RPMI8226 (cell line): Measurements from ENCODE around the gene FAAP24.
"Not testable (repeated sequence)": the region's sequence is repeated elsewhere in the genome, so short reads cannot be mapped to it uniquely, and the experiment has no call there.

Experiments used
- DNase-seq: peaks from one replicate; pipeline ENCODE4 v3.0.0-alpha.2; 2015

FAAP24 gene, protein sequence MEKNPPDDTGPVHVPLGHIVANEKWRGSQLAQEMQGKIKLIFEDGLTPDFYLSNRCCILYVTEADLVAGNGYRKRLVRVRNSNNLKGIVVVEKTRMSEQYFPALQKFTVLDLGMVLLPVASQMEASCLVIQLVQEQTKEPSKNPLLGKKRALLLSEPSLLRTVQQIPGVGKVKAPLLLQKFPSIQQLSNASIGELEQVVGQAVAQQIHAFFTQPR

DNA sequence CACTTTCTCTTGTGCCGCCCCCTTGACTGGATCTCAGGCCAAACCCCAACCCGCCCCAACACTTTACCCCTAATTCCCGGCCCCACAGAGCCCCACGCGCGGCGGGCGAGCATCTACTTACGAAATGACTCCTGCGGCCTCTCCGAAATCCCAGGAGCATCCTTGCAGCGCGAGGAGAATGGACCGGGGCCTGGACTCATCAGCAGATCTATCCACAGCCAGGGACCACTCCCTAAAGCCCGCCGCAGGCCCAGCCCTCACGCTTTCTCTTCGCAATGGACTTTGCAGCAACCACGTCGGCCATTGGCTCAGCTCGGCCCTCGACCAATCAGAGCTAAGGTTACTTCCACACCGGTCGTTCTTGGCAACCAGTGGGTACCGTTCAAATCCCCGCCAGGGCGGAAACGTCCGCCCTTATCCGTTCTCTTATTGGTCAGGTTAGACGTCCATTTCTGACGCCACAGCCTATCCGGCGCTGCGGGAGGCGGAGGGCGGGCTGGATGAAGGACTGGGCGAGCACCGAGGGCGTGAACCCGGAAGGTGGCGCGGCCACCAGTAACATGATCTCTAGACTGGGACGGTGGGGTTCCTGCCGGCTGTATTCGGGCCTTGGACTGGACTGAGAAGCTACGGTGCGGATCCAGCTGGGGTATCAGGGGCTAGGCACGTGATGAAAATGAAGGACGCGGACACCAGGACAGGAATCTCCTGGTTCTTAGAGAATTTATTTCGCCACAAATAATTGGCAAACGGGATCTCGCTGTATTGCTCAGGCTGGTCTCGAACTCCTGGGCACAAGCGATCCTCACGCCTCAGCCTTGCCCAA, at the start of gene FAAP24, which contains the start of gene CEP89:
Gene FAAP24 (plus strand): TSS at position 528 of the 826 bp plus-strand sequence. CDS start 955 bp downstream, outside the sequence.
Gene CEP89 (minus strand): TSS at position 244 of the 826 bp plus-strand sequence. CDS start 84 bp downstream, at position 160.
- peak; percentile 97 for DNase-seq

- DNase-seq: no peak
Measured at GRCh38 chr19:32924200-32924599, 47.8 kb upstream of the FAAP24 start.

DNA sequence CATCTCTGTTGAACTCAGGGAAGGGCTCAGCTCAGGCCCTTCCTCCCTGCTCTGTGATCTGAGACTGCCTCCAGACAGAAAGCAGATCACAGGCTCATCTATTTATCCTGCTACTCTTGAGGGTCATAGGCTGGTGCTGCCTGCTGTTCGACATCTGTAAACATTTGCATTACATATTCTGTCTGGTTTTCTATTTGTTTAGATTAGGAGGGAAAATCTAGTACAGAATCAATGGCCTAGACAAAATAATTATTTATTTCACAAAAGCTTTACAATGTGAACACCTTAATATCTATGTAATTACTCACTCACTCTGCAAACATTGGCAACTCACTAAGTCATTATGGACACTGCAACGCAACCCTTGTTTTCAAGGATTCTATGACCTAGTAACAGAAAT, 43.2 kb upstream of the FAAP24 start:
- DNase-seq: no peak

DNA sequence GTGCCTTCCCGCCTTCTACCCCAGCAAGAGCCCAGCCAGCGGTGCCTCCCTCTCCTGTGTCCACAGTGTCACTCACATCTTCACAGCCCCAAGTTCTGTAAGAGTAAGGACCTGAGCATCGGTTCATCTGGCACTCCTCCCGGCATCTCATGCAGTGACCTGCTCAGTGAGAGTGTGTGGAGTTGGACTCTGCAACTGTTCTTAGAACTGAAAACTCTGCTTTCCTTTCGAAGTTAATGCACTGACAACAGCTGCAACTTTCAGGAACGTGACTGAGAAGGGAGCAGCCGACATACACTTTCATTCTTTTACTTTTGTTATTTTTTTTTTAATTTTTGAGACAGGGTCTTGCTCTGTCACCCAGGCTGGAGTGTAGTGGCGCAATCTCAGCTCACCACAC, 41.5 kb upstream of the FAAP24 start:
- DNase-seq: no peak

- DNase-seq: no peak
Measured at GRCh38 chr19:32933571-32933970, 38.5 kb upstream of the FAAP24 start.

DNA sequence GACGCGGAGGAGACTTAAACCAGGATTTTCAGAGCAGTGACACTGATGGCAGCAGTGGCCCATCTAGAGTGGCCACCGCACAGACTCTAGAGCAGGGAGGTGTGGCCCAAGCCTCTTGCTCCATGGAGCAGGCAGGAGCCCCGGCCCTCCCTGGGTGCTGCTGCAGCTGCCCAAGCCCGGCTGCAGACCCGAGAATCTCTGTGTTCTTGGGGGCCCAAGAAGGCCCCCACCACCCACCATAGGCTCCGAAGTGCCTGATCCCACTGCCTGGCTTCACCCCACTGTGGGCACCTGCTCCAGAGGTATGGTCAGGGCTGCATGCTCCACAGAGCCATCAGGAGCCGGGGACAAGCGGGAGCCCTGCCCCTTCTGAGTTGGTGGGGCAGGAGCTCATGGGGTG, 36.4 kb upstream of the FAAP24 start:
- no peak for DNase-seq

GRCh38 chr19:32936065-32936464, 36.0 kb upstream of the FAAP24 start:
- DNase-seq: no peak

DNA sequence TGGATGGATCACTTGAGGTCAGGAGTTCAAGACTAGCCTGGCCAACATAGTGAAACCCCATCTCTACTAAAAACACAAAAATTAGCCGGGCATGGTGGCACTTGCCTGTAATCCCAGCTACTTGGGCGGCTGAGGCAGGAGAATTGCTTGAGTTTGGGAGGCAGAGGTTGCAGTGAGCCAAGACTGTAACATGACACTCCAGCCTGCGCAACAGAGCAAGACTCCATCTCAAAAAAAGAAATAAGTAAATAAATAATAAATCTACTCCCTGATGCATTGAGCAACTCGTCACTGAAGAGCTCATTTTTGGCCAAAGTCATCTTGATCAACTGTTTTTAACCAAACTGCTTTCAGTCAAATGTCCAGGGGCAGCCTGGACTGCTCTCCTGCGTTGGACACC, 30.8 kb upstream of the FAAP24 start:
- not testable (repeated sequence) for DNase-seq

GRCh38 chr19:32945260-32945659, 26.8 kb upstream of the FAAP24 start:
- no peak for DNase-seq

GRCh38 chr19:32966750-32967149, 5.3 kb upstream of the FAAP24 start:
- no peak for DNase-seq

GRCh38 chr19:32969549-32969948, 2.5 kb upstream of the FAAP24 start:
- no peak for DNase-seq

- no peak for DNase-seq
Measured at GRCh38 chr19:32971012-32971595, 938 bp upstream of the FAAP24 start.

DNA sequence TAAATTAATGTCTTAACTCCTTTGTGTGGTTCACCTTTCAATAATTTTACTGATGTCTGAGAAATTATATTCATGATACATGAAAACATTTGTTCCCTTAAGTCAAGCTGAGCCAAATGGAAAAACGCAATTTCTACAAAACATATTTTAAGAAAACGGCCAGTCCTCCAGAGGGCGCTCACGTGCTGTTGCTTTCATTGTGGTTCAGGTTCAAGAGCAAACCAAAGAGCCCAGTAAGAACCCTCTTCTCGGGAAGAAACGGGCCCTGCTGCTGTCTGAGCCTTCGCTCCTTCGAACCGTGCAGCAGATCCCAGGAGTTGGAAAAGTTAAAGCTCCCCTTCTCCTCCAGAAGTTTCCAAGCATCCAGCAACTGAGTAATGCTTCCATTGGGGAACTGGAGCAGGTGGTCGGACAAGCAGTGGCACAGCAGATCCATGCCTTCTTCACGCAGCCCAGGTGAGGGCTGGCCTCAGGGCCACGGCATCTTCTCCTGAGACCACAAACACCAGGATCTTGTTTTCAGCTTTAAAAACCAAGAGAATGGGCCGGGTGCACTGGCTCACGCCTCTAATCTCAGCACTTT, 4.3 kb downstream of the FAAP24 start:
- DNase-seq: peak; percentile 52

DNA sequence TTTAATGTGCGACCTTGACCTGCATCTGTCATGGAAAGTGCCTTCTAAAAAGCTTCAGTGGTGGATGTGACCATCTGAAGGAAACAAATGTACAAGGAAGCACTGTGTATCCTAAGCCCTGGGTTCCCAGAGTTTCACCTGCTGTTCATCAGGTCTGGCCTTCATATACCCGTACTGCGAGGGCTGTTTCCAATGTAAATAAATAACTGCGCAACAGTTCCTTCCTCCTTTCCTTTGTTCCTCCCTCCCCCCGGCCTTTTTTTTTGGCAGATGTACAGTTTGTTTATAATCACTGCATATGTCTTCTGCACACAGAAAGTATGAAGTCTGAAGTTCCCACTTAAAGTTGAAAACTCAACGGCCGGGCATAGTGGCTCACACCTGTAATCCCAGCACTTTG, 5.2 kb downstream of the FAAP24 start:
- no peak for DNase-seq

DNA sequence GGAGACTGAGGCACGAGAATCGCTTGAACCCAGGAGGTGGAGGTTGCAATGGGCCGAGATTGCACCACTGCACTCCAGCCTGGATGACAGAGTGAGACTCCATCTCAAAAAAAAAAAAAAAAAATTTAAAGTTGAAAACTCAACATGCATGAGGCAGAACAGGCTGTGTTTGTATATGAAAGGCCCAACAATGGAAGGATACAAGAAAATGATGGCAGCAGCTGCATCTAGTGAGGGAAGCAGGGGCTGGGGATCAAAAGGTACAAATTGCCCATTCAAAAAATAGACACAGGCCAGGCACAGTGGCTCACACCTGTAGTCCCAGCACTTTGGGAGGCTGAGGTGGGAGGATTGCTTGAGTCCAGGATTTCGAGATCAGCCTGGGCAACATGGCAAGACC, 5.8 kb downstream of the FAAP24 start:
- DNase-seq: not testable (repeated sequence)

GRCh38 chr19:32979807-32980206, 7.8 kb downstream of the FAAP24 start:
- DNase-seq: not testable (repeated sequence)

- not testable (repeated sequence) for DNase-seq
Measured at GRCh38 chr19:32982488-32982887, 10.4 kb downstream of the FAAP24 start.

DNA sequence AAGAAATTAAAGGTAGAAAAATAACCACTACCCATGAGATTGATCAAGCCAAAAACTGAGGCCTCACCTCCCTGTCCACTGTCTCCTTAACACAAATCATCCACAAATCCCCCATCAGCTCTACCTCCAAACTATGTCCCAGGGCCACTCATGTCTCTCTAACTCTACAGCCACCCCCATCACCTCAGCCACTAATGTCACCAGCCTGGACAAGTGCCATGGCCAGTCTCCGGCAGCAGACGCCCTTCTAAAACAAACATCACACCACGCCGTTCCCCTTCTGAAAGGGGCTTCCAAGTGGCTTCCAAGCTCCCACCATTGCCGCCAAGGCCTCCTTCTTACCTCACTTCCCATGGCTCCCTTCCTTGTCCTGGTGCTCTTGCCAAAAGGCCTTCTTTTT, 16.2 kb downstream of the FAAP24 start:
- not testable (repeated sequence) for DNase-seq

DNA sequence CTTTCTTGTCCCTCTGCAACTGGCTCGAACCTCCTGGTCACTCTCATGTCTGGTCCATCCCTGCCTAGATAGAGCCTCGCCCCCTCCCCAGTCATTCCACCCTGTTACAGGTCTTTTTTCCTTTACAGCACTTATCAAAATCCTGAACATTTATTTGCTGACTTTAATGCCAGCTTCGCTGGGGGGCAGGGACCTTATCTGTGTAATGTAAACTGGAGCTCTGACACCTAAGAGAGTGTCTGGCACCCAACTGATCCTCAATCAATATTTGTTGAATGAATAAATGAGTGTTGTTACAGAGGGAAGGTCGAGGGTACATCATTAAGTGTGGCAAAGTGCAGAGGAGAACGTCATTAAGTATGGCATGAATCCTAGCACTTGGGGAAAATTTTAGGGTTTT, 16.7 kb downstream of the FAAP24 start:
- no peak for DNase-seq

GRCh38 chr19:32995966-32996365, 23.9 kb downstream of the FAAP24 start:
- DNase-seq: not testable (repeated sequence)

DNA sequence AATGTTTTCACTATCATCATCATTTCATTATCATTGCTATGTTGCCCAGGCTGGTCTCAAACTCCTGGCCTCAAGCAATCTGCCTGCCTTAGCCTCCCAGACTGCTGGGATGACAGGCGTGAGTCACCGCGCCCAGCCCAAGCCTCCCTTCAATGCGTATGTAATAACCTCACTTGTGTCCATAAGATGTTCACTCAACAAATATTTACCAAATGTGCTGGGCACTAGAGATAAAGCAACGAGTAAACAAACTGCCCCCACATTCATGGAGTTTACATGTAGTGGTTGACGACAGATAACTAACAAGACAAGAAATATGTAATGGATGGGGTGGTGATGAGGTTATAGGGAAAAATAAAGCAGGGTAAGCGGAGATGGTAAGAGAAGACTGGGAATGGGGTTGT, 25.0 kb downstream of the FAAP24 start:
- not testable (repeated sequence) for DNase-seq

DNA sequence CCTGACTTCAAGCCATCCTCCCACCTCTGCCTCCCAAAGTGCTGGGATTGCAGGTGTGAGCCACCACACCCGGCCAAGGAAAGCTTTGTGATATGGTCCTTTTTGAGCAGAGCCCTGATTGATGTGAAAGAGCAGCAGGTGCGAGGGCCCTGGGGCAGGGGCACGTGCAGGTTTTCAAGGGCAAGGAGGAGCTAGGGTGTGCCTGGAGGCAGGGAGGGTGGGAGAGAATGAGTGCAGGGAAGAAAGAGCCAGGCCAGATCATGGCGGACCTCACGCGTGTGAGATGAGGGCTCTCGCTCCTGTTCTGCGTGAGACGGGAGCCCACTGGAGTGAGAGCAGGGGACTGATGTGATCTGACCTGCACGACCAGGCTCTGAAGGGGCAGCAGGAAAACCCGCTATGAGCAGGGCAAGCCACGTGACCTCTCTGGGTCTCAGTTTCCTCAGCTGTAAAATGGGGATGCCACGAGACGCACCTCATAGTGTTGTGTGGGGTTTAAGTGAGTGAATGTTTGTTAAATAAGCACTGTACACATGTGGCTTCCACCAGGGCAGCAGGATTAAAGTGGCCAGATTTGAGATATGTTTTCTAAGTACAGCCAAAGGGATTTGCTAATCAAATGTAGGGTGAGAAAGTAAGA, 25.8 kb downstream of the FAAP24 start:
- no peak for DNase-seq

DNA sequence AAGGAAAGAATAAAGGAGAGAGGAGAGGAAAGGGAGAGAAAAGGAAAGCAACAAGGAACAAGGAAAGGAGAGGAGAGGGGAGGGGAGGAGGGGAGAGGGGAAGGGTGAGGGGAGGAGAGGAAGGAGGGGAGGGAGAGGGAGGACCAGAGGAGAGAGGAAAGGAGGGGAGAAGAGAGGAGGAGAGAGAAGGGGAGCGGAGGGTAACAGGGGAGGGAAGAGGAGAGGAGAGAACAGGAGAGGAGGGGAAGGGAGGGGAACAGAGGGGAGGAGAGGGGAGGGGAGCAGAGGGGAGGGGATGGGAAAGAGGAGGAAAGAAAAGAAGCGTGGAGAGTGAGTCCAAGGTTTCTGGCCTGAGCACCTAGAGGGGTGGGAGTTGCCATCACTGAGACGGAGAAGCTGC, 26.7 kb downstream of the FAAP24 start:
- DNase-seq: no peak
